H54 (cell line): ENCODE results near the gene PRPF40B.

Source experiments
- DNase-seq: peaks from one replicate; pipeline ENCODE4 v3.0.0; 2011; ENCODE audit warnings: low spot score, mixed read lengths; ENCODE audit not compliant: insufficient read length
- FAIRE-seq: peaks from 3 replicates; lab custom pipeline; 2011; peaks lifted over from hg19 to GRCh38; lab: Jason Lieb, UNC
- POLR2A ChIP-seq: IDR thresholded peaks from 2 replicates; pipeline ENCODE4 v1.6.1; 2011; ENCODE audit warnings: low read depth, mild to moderate bottlenecking, low read length

Gene PRPF40B

DNA sequence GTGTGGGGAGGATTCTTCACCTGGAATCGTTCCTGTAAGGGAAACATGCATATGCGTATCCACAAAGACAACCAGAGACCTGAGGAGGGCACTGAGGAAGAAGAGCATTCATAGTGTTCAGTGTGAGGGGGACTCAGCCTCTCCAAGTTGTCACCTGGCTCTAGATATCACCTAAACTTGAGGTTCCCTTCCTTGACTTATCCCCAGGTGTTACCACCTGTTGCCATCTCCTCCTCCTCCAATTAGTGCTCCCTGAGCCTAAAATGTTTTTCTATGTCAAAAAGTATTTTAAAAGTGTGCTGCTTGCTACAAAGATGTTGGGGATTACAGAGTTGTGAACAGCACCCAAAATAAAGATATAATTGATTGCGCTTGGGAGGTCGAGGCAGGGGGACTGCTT is 42.8 kb downstream of the PRPF40B start:
- TF ChIP-seq POLR2A: no peak
- DNase-seq: no peak
- no peak for FAIRE-seq

DNA sequence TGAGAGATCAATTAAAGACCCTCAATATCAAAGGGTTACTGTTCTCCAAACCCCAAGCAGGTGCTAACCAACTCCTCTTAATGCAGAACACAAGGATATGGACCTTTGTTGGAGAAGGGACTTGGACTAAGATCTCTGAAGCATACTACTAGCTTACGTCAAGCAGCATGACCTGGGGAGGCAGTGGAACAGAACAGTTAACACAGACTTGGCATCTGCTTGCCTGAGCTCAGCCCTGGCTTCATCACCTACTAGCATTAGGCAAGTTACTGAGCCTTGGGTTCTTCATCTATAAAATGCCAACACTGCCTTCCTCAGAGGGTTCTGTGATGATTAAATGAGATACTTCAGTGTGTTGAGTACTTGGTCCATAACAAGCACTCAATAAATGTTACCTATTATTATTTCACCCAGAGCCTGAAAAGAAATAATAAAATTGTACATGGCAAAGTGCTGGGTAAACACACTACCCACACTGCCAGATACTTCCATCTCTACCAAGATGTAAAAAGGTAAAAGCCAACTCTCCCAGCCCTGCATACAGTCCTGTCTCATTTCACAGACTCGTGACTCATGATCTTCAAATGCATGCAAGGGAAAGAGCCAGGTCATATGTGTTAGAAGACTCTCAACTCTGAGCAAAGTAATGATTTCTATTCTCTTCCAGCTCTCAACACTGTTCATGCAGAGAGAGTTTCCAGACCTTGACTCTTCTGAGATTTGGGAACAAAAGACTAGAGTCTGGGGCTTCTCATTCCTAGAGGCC is 44.1 kb downstream of the PRPF40B start:
- no peak for FAIRE-seq
- no peak for DNase-seq
- TF ChIP-seq POLR2A: no peak

DNA sequence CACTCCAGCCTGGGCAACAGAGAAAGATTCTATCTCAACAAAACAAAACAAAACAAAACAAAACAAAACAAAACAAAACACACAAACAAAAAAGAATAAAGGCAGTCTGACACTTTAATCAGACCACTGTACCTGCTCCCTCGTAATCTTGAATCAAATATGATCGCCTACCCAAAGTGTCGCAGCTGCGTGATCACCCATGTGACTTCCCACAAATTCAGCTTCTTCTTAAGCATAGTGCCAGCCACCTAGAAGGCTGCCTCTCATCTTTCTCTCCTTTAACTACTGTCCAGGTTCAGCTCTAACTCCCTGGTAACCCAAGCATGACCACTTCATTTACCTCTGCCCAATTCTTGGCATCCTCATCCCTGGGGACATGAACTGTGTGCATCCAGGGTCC is 46.4 kb downstream of the PRPF40B start:
- FAIRE-seq: no peak

DNA sequence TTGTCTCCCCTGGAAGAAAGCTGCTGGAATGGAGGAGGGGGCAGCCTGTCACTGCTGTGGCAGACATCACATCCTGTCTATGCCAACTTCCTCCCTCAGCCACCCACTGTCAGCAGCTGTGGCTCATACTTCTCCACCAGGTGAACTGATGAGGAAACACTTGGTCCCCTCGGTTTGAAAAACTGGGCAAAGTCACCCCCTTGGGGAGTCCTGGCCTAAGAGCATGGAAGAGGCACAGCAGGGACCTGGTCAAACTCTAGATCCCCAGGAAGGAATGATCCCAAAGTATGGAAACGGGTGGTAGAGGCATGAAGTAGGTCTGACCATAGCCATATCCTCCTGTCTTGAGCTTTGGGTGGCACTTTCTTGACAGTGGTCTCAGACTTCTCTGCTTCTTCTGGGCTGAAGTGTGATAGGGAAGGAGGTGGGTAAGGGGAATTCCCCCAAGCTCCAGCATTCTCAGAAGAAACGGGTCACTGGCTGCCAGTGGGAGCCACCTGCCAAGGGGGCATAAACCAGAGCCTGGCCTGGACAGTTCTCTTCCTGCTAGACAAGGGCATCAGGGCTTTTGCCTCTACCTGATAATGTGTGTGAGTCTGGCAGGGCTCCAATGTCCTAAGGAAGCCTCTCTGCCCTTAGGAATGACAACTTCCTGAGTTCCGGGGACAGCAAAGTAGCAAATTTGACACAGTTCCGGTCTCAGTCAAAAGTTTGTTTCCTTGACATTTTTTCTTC is 47.8 kb downstream of the PRPF40B start:
- no peak for FAIRE-seq
- no peak for TF ChIP-seq POLR2A

More for the DNA sequence above, 46.4 kb downstream of the PRPF40B start:
- no peak for DNase-seq
- TF ChIP-seq POLR2A: no peak

DNA sequence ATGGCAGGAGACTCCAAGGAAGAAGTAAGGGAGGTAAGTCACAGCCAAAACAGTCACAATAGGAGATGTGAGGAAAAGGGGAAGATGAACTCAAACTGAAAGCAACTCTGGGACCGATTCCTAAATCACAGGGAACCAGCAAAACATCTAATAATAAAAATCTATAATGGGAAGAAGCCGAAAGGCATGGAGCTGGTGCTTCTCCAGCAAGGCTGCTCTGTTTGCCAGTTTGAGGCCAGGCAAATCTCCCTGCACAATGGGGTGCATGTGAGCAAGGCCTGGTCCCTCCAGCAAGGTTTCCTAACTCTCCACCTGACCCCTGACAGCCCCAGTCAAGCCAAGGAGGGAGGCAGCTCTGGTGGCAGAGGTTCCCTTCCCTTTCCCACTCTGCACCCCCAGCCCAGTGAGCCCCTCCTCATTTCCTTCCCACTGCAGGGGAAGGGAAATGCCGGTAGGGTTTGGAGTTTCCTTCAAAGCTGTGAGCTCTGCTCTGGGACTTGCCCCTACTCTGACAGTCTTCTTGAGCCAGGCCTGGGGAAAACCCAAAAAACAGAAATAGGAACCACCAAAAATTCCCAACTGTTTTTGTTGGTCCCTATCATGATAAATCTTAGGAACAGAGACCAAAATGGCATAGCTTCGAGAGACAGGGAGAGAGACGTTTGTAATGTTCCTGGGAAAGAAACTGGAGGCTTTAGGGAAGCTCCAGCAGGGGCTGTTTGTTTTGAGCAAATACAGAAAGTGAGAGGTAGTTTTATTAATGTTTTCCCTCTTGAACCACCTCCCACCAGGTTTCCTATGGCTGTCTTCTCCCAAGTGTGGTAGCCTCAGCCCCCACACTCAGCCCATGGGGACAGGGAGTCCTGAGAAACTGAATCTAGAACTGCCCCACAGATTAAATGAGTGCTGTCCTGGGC is 49.2 kb downstream of the PRPF40B start:
- no peak for DNase-seq
- TF ChIP-seq POLR2A: no peak
- FAIRE-seq: no peak

More for the DNA sequence above, 47.8 kb downstream of the PRPF40B start:
- no peak for DNase-seq

DNA sequence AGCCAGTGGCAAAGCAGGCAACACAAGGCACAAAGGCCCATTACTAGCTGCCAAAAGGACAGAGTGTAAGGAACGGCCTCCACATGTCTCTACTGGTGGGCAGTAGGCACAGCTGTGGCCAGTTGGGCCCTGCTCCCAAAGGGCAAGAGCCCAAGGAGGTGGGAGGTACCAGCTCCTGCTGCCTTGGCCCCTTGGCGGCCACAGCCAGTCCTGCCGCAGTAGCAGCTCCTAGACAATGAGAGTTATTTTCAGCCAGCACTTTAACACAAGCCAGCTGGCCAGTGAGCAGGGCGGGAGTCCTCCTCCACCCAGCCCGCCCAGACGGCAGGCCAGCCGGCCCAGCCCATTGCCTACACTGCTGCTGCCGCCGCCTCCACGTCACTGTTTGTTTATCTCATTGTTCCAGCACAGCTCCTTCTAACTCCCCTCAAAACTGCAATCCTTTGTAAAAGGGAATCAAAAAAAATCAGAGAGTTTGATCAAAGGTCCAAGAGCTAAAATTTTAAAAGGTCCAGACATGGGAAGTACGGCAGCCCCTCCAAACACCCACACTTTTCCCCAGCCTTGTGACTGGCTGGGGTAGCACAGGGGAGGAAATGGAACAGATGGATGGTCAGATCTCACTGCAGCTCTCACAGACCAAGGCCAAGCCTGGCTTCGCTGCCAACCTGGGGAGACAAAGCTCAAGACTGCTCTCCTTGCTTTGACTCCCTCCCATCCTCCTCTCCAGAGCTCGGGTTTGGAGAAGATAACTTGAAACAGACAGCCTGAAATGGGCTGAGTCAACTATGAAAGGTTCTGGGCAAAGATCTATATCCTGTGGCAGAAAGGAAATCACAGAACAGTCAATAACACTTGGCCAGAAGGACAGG is 50.3 kb downstream of the PRPF40B start:
- DNase-seq (peak; percentile 67), FAIRE-seq (no peak)
- TF ChIP-seq POLR2A: 0 out of 2 replicates have a peak, but pooled peaks have one; percentile 26

DNA sequence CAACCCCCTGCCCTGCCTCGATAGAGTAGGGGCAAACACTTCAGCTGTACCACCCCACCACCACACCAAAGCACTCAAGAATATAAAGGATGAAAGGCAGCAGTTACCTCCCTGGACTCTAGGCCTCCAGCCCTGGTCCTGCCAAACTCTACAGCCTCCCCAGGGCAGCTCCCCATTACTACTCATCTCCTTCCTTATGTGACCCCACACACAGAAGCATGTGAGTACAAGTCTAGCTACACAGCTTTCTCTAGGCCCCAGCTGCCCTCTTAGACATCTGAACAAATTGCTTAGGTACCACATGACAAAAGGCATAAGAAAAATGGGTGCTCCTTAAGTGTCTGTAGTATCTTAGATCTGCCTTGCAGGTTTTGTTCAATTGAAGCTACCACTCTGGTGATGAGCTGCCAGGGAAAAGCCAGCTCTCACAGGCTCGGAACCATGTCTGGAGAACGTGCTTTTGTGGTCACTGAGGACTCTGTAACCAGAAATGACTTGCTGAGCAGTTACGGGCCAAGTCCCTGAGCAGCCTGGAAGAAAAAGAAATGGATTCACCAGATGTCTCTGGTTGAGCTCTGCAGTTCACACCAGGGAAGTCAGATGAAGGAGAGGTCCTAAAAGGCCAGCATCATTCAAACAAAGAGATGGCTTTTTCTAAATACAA is 51.1 kb downstream of the PRPF40B start:
- FAIRE-seq (no peak), DNase-seq (no peak)
- no peak for TF ChIP-seq POLR2A

DNA sequence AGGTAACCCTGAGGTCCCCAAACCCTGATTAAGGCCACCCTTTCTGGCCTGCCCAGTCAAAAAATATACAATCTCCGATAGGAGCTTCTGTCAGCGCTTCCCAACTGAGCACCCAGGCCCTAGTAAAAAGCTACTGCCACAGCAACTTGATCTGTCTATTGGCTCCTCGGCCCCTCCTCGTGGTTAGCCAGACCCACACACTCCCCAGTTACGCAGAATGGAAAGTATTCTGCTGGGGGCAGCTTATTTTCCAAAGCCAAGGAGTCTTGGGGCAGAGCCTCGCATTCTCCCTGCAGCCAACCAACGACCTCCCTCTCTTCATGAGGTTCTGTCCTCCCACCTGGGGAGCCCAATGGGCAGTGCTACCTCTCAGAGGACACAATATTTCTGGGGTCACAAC is 51.8 kb downstream of the PRPF40B start:
- TF ChIP-seq POLR2A: no peak
- no peak for FAIRE-seq
- no peak for DNase-seq

DNA sequence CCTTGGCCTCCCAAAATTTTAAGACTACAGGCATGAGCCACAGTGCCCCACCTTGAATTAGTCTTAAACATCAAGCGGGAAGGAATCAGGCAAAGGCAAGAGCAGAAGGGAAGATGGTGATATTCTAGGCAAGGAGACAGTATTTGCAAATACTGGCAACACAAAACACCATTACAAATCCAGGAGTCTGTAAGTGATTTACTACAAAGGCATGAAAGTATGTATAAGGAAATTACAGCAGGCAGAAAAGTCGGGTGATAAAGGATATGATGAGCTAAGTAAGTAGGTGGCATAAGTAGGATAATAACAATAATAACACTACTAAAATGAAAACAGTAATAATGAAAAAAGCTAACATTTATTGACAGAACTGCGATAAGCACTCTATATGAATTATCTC is 55.4 kb downstream of the PRPF40B start:
- FAIRE-seq (no peak), DNase-seq (no peak)

DNA sequence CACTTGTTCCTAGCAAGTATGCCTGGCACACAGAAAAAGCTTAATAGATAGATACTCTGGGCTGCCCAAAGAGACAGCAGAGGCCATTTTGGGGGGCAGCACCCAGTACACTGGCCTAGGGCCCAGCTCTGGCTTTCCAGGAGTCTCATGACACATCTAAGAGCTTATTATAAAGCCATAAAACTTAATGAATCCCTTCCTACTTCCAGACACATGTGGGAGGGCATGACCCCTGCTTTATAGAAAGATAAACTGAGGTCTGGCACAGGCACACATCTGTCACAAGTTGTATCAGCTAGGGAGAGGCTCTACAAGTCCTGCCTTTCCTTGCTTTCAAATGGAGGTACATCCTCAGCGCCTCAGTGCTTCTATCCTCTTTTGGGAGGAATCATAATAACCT is 56.7 kb downstream of the PRPF40B start:
- FAIRE-seq (no peak), DNase-seq (no peak)
- TF ChIP-seq POLR2A: no peak

More for the DNA sequence above, 55.4 kb downstream of the PRPF40B start:
- TF ChIP-seq POLR2A: no peak

DNA sequence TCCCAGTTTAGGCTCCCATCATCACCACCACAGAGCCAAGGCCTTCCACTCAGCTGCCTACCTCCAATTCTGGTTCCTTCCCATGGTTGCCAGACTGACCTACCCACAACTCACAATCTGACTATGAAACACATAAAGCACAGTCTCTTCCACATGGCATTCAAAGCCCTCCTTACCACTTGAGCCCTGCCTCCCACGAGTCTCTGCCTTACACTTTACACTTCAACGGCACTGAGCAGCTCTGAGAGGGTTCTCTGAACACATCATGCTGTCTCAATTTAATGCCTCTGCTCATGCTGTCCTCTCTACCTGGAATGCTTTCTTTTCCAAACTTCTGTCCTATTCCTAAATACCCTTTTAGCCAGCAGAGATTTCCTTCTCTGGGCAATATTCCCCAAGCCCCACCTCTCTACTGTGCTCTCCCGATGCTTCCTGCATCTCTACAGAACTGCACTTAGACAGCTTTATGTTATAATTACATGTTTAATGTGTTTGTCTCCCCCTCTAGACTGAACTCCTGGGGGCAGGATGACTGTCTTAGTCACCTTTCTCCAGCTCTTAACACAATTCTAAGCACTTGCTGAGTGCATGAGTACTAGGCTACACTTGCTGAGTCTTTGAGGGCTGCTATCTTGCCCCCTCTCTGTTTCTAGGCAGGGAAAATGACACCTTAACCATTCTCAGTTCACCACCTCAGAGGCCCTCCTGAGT is 60.4 kb downstream of the PRPF40B start:
- TF ChIP-seq POLR2A: no peak
- FAIRE-seq: no peak
- no peak for DNase-seq
